Glomerular endothelial cell (primary cell): ENCODE measurements around the gene RAB27B. TPM values are rescaled to one million over a fixed set of nuclear protein-coding genes. Genes with fewer than 3 reads are reported as not detected.

Source experiments
- total RNA-seq: library from RNA; depleted of rRNA; stranded (reverse); fragments of >200 nt; gene quantifications from 2 replicates; pipeline ENCODE4 v1.2.3, GENCODE V29; 2015

The RAB27B gene
- total RNA-seq, 1 donor from 2014 or later: 0.99 TPM

Other genes with a start within 250 kb of the RAB27B start
- not detected in 2 replicates for gene DYNAP, start 237.2 kb upstream of the RAB27B start, total RNA-seq
- 0.97 and 3.2 TPM in 2 replicates for gene CCDC68, start 131.0 kb downstream of the RAB27B start, total RNA-seq